Lower leg skin (tissue), 4 donors: Measurements from ENCODE around the gene TMEM117. TPM values are rescaled to one million over a fixed set of nuclear protein-coding genes. Genes with fewer than 3 reads are reported as not detected.

Experiments
- DNase-seq, 2 donors: peaks; one replicate each; pipeline ENCODE4 v3.0.0-alpha.2; 2019; ENCODE audit warnings: low spot score in 2 of 2
- H3K4me3 ChIP-seq: fragments of 200-600 bp; sonication (generic); 2 replicates; pipeline ENCODE4 v1.5.1; 2017; ENCODE audit warnings: mild to moderate bottlenecking, low read depth; ENCODE audit not compliant: poor library complexity, severe bottlenecking
- POLR2A ChIP-seq, 2 donors: fragments of 450-650 bp; IDR thresholded peaks; one replicate each; pipeline ENCODE4 v1.6.1; 2016 to 2017; ENCODE audit warnings: antibody characterized with exemption in 2 of 2, mild to moderate bottlenecking in 1 of 2, moderate library complexity in 1 of 2
- WGBS, 2 donors: methylation state at CpG; one replicate each; pipeline ENCODE4 v1.1.5; 2018; 5-methylcytosine and 5-hydroxymethylcytosine counted together
- intact Hi-C: fragments of 100-400 bp; cut with DNase I; formaldehyde crosslinking; loops from one replicate; pipeline ENCODE4 v1.15.0; 2023; ENCODE audit warnings: low total_unique reads
- total RNA-seq, 4 donors: library from RNA; depleted of rRNA; stranded (reverse); fragments of >200 nt; gene quantifications; one replicate each; pipeline ENCODE4 v1.1.0, GENCODE V29; 2016
- TF ChIP-seq, protein P1 (sequence below), 3 donors: fragments of 450-650 bp; IDR thresholded peaks; one replicate each; pipeline ENCODE4 v1.5.1; 2016; ENCODE audit warnings: antibody characterized with exemption in 3 of 3, mild to moderate bottlenecking in 3 of 3, moderate library complexity in 2 of 3

TMEM117 gene
- total RNA-seq, 4 donors from 2014 or later: 19.9 to 27.8 (median 24.3) TPM

DNA sequence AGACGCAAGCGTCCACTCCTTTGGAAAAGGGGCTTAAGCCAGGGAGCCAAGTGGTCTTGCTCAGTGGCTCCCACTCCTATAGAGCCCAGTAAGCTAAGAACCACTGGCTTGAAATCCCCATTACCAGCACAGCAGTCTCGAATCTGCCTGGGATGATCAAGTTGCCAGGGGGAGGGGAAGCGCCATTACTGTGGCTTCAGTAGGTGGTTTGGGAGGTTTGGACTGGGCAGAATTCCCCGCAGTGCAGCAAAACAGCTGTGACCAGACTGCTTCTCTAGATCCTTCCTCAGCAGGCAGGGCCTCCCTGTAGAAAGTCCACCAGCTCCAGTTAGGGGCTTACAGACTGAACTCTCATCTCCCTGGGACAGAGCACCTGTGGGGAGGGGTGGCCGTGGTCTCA is 115.4 kb downstream of the TMEM117 start:
- TF ChIP-seq, protein P1, sequence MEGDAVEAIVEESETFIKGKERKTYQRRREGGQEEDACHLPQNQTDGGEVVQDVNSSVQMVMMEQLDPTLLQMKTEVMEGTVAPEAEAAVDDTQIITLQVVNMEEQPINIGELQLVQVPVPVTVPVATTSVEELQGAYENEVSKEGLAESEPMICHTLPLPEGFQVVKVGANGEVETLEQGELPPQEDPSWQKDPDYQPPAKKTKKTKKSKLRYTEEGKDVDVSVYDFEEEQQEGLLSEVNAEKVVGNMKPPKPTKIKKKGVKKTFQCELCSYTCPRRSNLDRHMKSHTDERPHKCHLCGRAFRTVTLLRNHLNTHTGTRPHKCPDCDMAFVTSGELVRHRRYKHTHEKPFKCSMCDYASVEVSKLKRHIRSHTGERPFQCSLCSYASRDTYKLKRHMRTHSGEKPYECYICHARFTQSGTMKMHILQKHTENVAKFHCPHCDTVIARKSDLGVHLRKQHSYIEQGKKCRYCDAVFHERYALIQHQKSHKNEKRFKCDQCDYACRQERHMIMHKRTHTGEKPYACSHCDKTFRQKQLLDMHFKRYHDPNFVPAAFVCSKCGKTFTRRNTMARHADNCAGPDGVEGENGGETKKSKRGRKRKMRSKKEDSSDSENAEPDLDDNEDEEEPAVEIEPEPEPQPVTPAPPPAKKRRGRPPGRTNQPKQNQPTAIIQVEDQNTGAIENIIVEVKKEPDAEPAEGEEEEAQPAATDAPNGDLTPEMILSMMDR (IDR thresholded peaks at IDR 0.05): no peak
- no peak for TF ChIP-seq POLR2A (IDR thresholded peaks at IDR 0.05)
- no peak for DNase-seq
- 89 to 100% methylated on average over 5 to 6 of the region's 6 CpGs for WGBS, 2 donors
- intact Hi-C loops: no loop called here
- H3K4me3 ChIP-seq: no peak overlapping the region

DNA sequence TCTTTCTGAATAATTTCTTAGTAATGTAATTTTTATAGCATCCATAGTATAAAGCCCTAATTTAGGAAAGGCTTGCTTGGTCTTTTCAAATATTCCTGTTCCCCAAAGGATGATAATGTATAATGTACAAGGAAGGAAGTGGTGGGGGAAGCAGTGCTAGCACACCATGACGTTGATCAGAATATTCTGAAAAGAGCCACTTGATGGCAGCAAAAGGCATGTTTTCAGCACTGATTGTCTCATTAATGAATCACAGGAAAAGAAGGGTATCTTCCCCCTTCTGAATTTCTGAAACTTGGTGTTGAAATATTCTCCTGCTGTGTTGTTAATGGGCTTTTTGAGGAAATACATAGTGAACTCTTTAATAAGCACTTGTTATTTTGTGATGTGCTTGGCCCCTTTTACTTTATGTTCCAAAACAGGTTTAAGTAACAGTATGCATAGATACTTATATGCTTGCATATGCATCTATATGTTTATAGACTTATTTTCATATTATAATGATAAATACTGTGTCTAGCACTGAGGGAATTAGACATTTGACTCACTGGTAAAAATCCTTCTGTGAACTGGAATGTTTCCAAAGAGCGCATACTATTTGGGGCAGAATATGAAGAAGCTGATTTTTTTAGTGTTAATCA is 122.0 kb downstream of the TMEM117 start:
- WGBS, 2 donors: 40 to 45% methylated on average over 2 of the region's 2 CpGs
- TF ChIP-seq, protein P1 (IDR thresholded peaks at IDR 0.05): no peak
- TF ChIP-seq POLR2A (IDR thresholded peaks at IDR 0.05): no peak
- intact Hi-C loops: no loop called here
- no peak overlapping the region for H3K4me3 ChIP-seq
- DNase-seq: no peak

DNA sequence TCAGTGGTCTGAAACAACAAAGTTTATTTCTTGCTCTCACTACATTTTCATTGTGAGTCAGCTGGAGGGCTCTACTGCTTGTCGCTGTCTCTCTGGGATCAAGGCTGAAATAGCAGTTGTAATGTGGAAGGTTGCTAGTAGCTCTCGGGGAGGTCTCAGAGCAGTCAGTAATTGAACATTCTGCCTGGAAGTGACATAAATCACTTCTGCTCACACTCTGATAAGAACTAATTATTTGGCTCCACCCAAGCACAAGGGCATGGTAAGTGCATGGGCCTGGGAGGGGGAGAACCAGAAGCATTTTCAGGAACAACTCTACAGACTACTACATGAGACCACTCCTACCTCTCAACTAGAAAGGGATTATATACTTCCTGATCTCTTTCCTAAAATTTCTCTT is 128.2 kb downstream of the TMEM117 start:
- DNase-seq: no peak
- intact Hi-C loops: no loop called here
- TF ChIP-seq POLR2A (IDR thresholded peaks at IDR 0.05): no peak
- TF ChIP-seq, protein P1 (IDR thresholded peaks at IDR 0.05): no peak
- 95 to 98% methylated on average over 2 of the region's 2 CpGs for WGBS, 2 donors
- no peak overlapping the region for H3K4me3 ChIP-seq

DNA sequence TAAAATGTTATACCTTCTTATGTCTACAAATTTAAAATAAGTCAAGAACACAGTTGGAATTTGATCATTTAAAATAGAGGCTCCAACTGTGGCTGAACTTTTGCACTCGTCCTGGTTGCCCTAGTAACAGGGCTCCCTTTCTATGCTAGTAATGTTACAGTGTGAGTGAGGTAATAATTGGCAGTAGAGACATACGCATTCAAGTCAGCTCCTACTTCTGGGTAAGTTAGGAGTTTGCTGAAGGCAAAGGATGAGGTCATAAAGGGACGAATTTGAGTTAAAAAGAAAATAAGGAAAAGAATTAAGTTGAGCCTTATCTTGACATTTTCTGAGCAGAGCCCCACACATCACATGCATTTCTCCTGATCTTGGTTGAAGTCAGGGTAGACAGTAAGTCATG is 129.1 kb downstream of the TMEM117 start:
- H3K4me3 ChIP-seq: no peak overlapping the region
- TF ChIP-seq, protein P1 (IDR thresholded peaks at IDR 0.05): no peak
- TF ChIP-seq POLR2A (IDR thresholded peaks at IDR 0.05): no peak
- 49% methylated on average over 3 of the region's 3 CpGs for WGBS, 2 donors
- no peak for DNase-seq
- intact Hi-C loops: no loop called here

DNA sequence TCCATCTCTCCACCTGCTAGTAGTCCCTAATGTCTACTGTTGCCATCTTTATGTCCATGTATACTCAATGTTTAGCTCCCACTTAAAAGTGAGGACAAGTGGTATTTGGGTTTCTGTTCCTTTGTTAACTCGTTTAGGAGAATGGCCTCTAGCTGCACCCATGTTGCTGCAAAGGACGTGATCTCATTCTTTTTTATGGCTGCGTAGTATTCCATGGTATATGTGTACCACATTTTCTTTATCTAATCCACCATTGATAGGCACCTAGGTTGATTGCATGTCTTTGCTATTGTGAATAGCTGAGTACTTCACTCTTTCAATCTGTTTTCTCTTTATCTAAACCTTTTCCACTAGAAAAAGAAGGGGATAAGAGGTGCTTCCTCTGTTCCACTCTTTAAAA is 130.0 kb downstream of the TMEM117 start:
- intact Hi-C loops: no loop called here
- WGBS, 2 donors: 87 to 89% methylated on average over 3 of the region's 3 CpGs

More for the DNA sequence above, 130.0 kb downstream of the TMEM117 start:
- DNase-seq: no peak
- TF ChIP-seq, protein P1 (IDR thresholded peaks at IDR 0.05): no peak
- no peak for TF ChIP-seq POLR2A (IDR thresholded peaks at IDR 0.05)
- H3K4me3 ChIP-seq: no peak overlapping the region
